ENCODE results near the gene DCAF8L2. TPM values are rescaled to one million over a fixed set of nuclear protein-coding genes. Genes with fewer than 3 reads are reported as not detected.

The DCAF8L2 gene
- total RNA-seq, 1 donor from 2014 or later = not detected

GRCh38 chrX:27626066-27626465, 35.9 kb downstream of the DCAF8L2 start:
- no peak for DNase-seq
- Histone ChIP-seq H3K9me3 (replicated peaks) (no peaks in the 10 kb centered on the region), H3K36me3 (no peaks in the 10 kb centered on the region), H3K4me3 (no peak overlapping the region), H3K4me1 (no peaks in the 10 kb centered on the region), H3K27me3 (ENCODE audit: low read depth) (no peaks in the 10 kb centered on the region), H3K27ac (replicated peaks) (no peak overlapping the region)
- intact Hi-C loops (cut with micrococcal nuclease) = no loop called here
- no peak for TF ChIP-seq CTCF (IDR thresholded peaks at IDR 0.05; ENCODE audit: borderline replicate concordance)

GRCh38 chrX:27633328-27633727, 43.2 kb downstream of the DCAF8L2 start:
- no peak for DNase-seq
- no peaks in the 10 kb centered on the region for H3K27me3 ChIP-seq (ENCODE audit: low read depth)
- TF ChIP-seq CTCF (IDR thresholded peaks at IDR 0.05; ENCODE audit: borderline replicate concordance) = no peak
- H3K27ac ChIP-seq (replicated peaks) = no peak overlapping the region
- H3K4me3 ChIP-seq = no peak overlapping the region
- no peaks in the 10 kb centered on the region for H3K36me3 ChIP-seq
- intact Hi-C loops (cut with micrococcal nuclease) = no loop called here
- no peaks in the 10 kb centered on the region for H3K4me1 ChIP-seq
- H3K9me3 ChIP-seq (replicated peaks) = no peaks in the 10 kb centered on the region

GRCh38 chrX:27656581-27656980, 66.4 kb downstream of the DCAF8L2 start:
- DNase-seq = no peak
- no peaks in the 10 kb centered on the region for H3K9me3 ChIP-seq (replicated peaks)
- intact Hi-C loops (cut with micrococcal nuclease) = no loop called here

GRCh38 chrX:27660878-27661277, 70.7 kb downstream of the DCAF8L2 start:
- no peaks in the 10 kb centered on the region for H3K36me3 ChIP-seq
- intact Hi-C loops (cut with micrococcal nuclease) = no loop called here
- TF ChIP-seq CTCF (IDR thresholded peaks at IDR 0.05; ENCODE audit: borderline replicate concordance) = no peak
- DNase-seq = no peak
- H3K27me3 ChIP-seq (ENCODE audit: low read depth) = no peaks in the 10 kb centered on the region
- no peak overlapping the region for H3K4me3 ChIP-seq
- no peaks in the 10 kb centered on the region for H3K4me1 ChIP-seq
- no peak overlapping the region for H3K27ac ChIP-seq (replicated peaks)
- H3K9me3 ChIP-seq (replicated peaks) = no peaks in the 10 kb centered on the region

More at GRCh38 chrX:27656581-27656980, 66.4 kb downstream of the DCAF8L2 start:
- no peak overlapping the region for H3K27ac ChIP-seq (replicated peaks)
- no peaks in the 10 kb centered on the region for H3K36me3 ChIP-seq
- no peaks in the 10 kb centered on the region for H3K27me3 ChIP-seq (ENCODE audit: low read depth)
- no peaks in the 10 kb centered on the region for H3K4me1 ChIP-seq
- TF ChIP-seq CTCF (IDR thresholded peaks at IDR 0.05; ENCODE audit: borderline replicate concordance) = no peak
- H3K4me3 ChIP-seq = no peak overlapping the region

- TF ChIP-seq CTCF (IDR thresholded peaks at IDR 0.05; ENCODE audit: borderline replicate concordance) = no peak
- no peak for DNase-seq
- Histone ChIP-seq H3K27me3 (ENCODE audit: low read depth) (no peaks in the 10 kb centered on the region), H3K27ac (replicated peaks) (no peak overlapping the region), H3K36me3 (no peaks in the 10 kb centered on the region), H3K9me3 (replicated peaks) (no peaks in the 10 kb centered on the region), H3K4me3 (no peak overlapping the region), H3K4me1 (no peaks in the 10 kb centered on the region)
- intact Hi-C loops (cut with micrococcal nuclease) = no loop called here
These were observed 81.1 kb downstream of the DCAF8L2 start for GRCh38 chrX:27671234-27671633.

- Histone ChIP-seq H3K27me3 (ENCODE audit: low read depth) (no peaks in the 10 kb centered on the region), H3K4me3 (no peak overlapping the region), H3K27ac (replicated peaks) (no peak overlapping the region), H3K4me1 (no peaks in the 10 kb centered on the region), H3K36me3 (no peaks in the 10 kb centered on the region), H3K9me3 (replicated peaks) (no peaks in the 10 kb centered on the region)
- no peak for DNase-seq
- no peak for TF ChIP-seq CTCF (IDR thresholded peaks at IDR 0.05; ENCODE audit: borderline replicate concordance)
- intact Hi-C loops (cut with micrococcal nuclease) = no loop called here
These were observed 84.3 kb downstream of the DCAF8L2 start for GRCh38 chrX:27674491-27674890.

Data from left ventricle myocardium inferior (tissue), 1 donor.